Hepatocyte (in vitro differentiated cells): ENCODE data around the gene ZNF536. TPM values are rescaled to one million over a fixed set of nuclear protein-coding genes. Genes with fewer than 3 reads are reported as not detected.

ENCODE experiments used
- DNase-seq: peaks from one replicate; pipeline ENCODE4 v3.0.0-alpha.2; 2016; ENCODE audit warnings: low spot score
- H2AFZ ChIP-seq: fragments of 200-600 bp; sonication (generic); 2 replicates; pipeline ENCODE4 v1.6.0; 2016; ENCODE audit warnings: antibody characterized with exemption, mild to moderate bottlenecking
- H3K27ac ChIP-seq: fragments of 200-600 bp; sonication (generic); 2 replicates; pipeline ENCODE4 v1.5.1; 2016; ENCODE audit warnings: mild to moderate bottlenecking
- H3K27me3 ChIP-seq: fragments of 200-600 bp; sonication (generic); 2 replicates; pipeline ENCODE4 v1.6.1; 2016
- H3K36me3 ChIP-seq: fragments of 200-600 bp; sonication (generic); replicated peaks from 2 replicates; pipeline ENCODE4 v1.5.1; 2016; ENCODE audit warnings: low read depth; ENCODE audit not compliant: insufficient read depth
- H3K4me1 ChIP-seq: fragments of 200-600 bp; sonication (generic); 2 replicates; pipeline ENCODE4 v1.5.1; 2016; ENCODE audit warnings: mild to moderate bottlenecking, moderate library complexity; ENCODE audit not compliant: insufficient read depth
- H3K4me2 ChIP-seq: fragments of 200-600 bp; sonication (generic); 2 replicates; pipeline ENCODE4 v1.6.0; 2016
- H3K4me3 ChIP-seq: fragments of 200-600 bp; sonication (generic); 2 replicates; pipeline ENCODE4 v1.5.1; 2016; ENCODE audit warnings: mild to moderate bottlenecking
- H3K79me2 ChIP-seq: fragments of 200-600 bp; sonication (generic); 2 replicates; pipeline ENCODE4 v1.6.0; 2017; ENCODE audit warnings: mild to moderate bottlenecking
- H3K9me2 ChIP-seq: fragments of 200-600 bp; sonication (generic); replicated peaks from 2 replicates; pipeline ENCODE4 v1.6.0; 2017; ENCODE audit warnings: mild to moderate bottlenecking; ENCODE audit not compliant: insufficient read depth
- H3K9me3 ChIP-seq: fragments of 200-600 bp; sonication (generic); 2 replicates; pipeline ENCODE4 v1.5.1; 2016; ENCODE audit warnings: low read depth, mild to moderate bottlenecking
- H4K20me1 ChIP-seq: fragments of 200-600 bp; sonication (generic); 2 replicates; pipeline ENCODE4 v1.6.0; 2016; ENCODE audit warnings: mild to moderate bottlenecking; ENCODE audit not compliant: insufficient read depth, poor library complexity, severe bottlenecking
- CTCF ChIP-seq: fragments of 200-600 bp; sonication (generic); IDR thresholded peaks from 2 replicates; pipeline ENCODE4 v1.5.1; 2016; ENCODE audit warnings: antibody characterized with exemption, mild to moderate bottlenecking; ENCODE audit not compliant: poor library complexity
- EZH2 ChIP-seq: fragments of 200-600 bp; sonication (generic); IDR thresholded peaks from 2 replicates; pipeline ENCODE4 v1.6.1; 2016; ENCODE audit warnings: antibody characterized with exemption, mild to moderate bottlenecking, borderline replicate concordance
- EZH2phosphoT487 ChIP-seq: fragments of 200-600 bp; sonication (generic); IDR thresholded peaks from one replicate; pipeline ENCODE4 v1.6.1; 2018; ENCODE audit warnings: antibody characterized with exemption, mild to moderate bottlenecking, low read depth, moderate library complexity; ENCODE audit not compliant: unreplicated experiment, severe bottlenecking
- WGBS: methylation state at CpG from one replicate; pipeline ENCODE4 v1.1.6; 2016; ENCODE audit warnings: low lambda C conversion rate; ENCODE audit errors: missing lambda C conversion rate; 5-methylcytosine and 5-hydroxymethylcytosine counted together
- polyA plus RNA-seq: library from polyadenylated mRNA; unstranded; fragments of >200 nt; fragmentation: Nextera tagmentation; extraction: Ambion mirVana; gene quantifications from 2 replicates; pipeline ENCODE4 v1.2.1, GENCODE V29; 2016
- total RNA-seq: library from RNA; depleted of rRNA; stranded (reverse); fragments of >200 nt; gene quantifications from 2 replicates; pipeline ENCODE4 v1.2.3, GENCODE V29; 2014

ZNF536 gene
- total and polyA plus RNA-seq, 2 experiments from 2014 or later = 4.1 to 7.5 TPM

GRCh38 chr19:30357580-30357954 is 14.6 kb upstream of the ZNF536 start:
- Histone ChIP-seq H4K20me1 (no peaks in the 10 kb centered on the region), H3K4me2 (no peak overlapping the region), H3K9me3 (no peaks in the 10 kb centered on the region), H3K27me3 (no peaks in the 10 kb centered on the region), H3K36me3 (no peaks in the 10 kb centered on the region), H3K79me2 (no peaks in the 10 kb centered on the region), H3K4me1 (no peaks in the 10 kb centered on the region), H2AFZ (no peak overlapping the region), H3K9me2 (no peaks in the 10 kb centered on the region), H3K27ac (no peak overlapping the region), H3K4me3 (no peak overlapping the region)
- no peak for DNase-seq
- WGBS = 83% methylated on average over 5 of the region's 5 CpGs
- TF ChIP-seq CTCF (no peak), EZH2 (no peak), EZH2phosphoT487 (no peak)

GRCh38 chr19:30358319-30358718 is 13.9 kb upstream of the ZNF536 start:
- Histone ChIP-seq H2AFZ (no peak overlapping the region), H3K4me3 (no peak overlapping the region), H3K79me2 (no peaks in the 10 kb centered on the region), H3K9me3 (no peaks in the 10 kb centered on the region), H3K36me3 (no peaks in the 10 kb centered on the region), H3K27ac (no peak overlapping the region), H3K4me1 (no peaks in the 10 kb centered on the region), H3K27me3 (no peaks in the 10 kb centered on the region), H3K4me2 (no peak overlapping the region), H3K9me2 (no peaks in the 10 kb centered on the region), H4K20me1 (no peaks in the 10 kb centered on the region)
- TF ChIP-seq CTCF (no peak), EZH2 (no peak), EZH2phosphoT487 (no peak)
- WGBS = 86% methylated on average over 3 of the region's 3 CpGs
- DNase-seq = no peak

- Histone ChIP-seq H3K4me3 (no peak overlapping the region), H3K79me2 (no peaks in the 10 kb centered on the region), H4K20me1 (no peaks in the 10 kb centered on the region), H3K9me3 (no peaks in the 10 kb centered on the region), H2AFZ (no peak overlapping the region), H3K4me1 (no peaks in the 10 kb centered on the region), H3K9me2 (no peaks in the 10 kb centered on the region), H3K36me3 (no peaks in the 10 kb centered on the region), H3K4me2 (no peak overlapping the region), H3K27ac (no peak overlapping the region), H3K27me3 (peaks cover 6% of the 10 kb centered on the region)
- TF ChIP-seq EZH2phosphoT487 (no peak), CTCF (no peak), EZH2 (no peak)
- DNase-seq = no peak
- WGBS = 90% methylated on average over 13 of the region's 13 CpGs
Observed at GRCh38 chr19:30358821-30359580, 13.2 kb upstream of the ZNF536 start.
